SK-N-SH treated with all-trans-retinoic acid at 6 μM for 48 hours (cell line): ENCODE results near the gene PRCP.

Experiments
- ATAC-seq: fragments of 200-7000 bp; cut with Tn5 transposase; 3 replicates; pipeline ENCODE4 v1.9.1; 2020; ENCODE audit warnings: mild to moderate bottlenecking, moderate library complexity
- ARNTL ChIP-seq: fragments of 450-650 bp; formaldehyde crosslinking; IDR thresholded peaks from 2 replicates; pipeline ENCODE4 v1.5.0; 2020; ENCODE audit warnings: low read depth, mild to moderate bottlenecking, moderate library complexity, borderline replicate concordance
- BACH2 ChIP-seq: fragments of 250-450 bp; sonication (Bioruptor Pico); IDR thresholded peaks from 2 replicates; pipeline ENCODE4 v1.9.0; 2021; ENCODE audit warnings: mild to moderate bottlenecking, borderline replicate concordance
- CSDC2 ChIP-seq: fragments of 250-450 bp; sonication (Bioruptor Pico); IDR thresholded peaks from 2 replicates; pipeline ENCODE4 v1.5.0; 2020; ENCODE audit warnings: mild to moderate bottlenecking, moderate library complexity
- CSRNP3 ChIP-seq: fragments of 250-450 bp; sonication (Bioruptor Pico); IDR thresholded peaks from 2 replicates; pipeline ENCODE4 v1.5.1; 2021; ENCODE audit warnings: mild to moderate bottlenecking, moderate library complexity
- ESRRG ChIP-seq: fragments of 250-450 bp; sonication (Bioruptor Pico); IDR thresholded peaks from 2 replicates; pipeline ENCODE4 v1.6.1; 2021; ENCODE audit warnings: mild to moderate bottlenecking
- GLIS3 ChIP-seq: fragments of 250-450 bp; sonication (Bioruptor Pico); IDR thresholded peaks from 2 replicates; pipeline ENCODE4 v1.5.0; 2020; ENCODE audit warnings: mild to moderate bottlenecking, moderate library complexity
- ISL1 ChIP-seq: fragments of 250-450 bp; sonication (Bioruptor Pico); IDR thresholded peaks from 2 replicates; pipeline ENCODE4 v2.1.2; 2022; ENCODE audit warnings: mild to moderate bottlenecking, moderate library complexity
- OSR1 ChIP-seq: fragments of 250-450 bp; sonication (Bioruptor Pico); IDR thresholded peaks from 2 replicates; pipeline ENCODE4 v1.8.0; 2022; ENCODE audit warnings: moderate library complexity, mild to moderate bottlenecking, inconsistent platforms
- PATZ1 ChIP-seq: fragments of 250-450 bp; sonication (Bioruptor Pico); IDR thresholded peaks from 2 replicates; pipeline ENCODE4 v1.8.0; 2020; ENCODE audit warnings: mild to moderate bottlenecking, moderate library complexity, borderline replicate concordance
- POU6F1 ChIP-seq: fragments of 250-450 bp; sonication (Bioruptor Pico); IDR thresholded peaks from 2 replicates; pipeline ENCODE4 v1.8.0; 2021; ENCODE audit warnings: low read depth, mild to moderate bottlenecking, moderate library complexity, borderline replicate concordance
- PPARA ChIP-seq: fragments of 250-450 bp; sonication (Bioruptor Pico); IDR thresholded peaks from 2 replicates; pipeline ENCODE4 v1.5.0; 2020; ENCODE audit warnings: mild to moderate bottlenecking, borderline replicate concordance
- RARB ChIP-seq: fragments of 250-450 bp; sonication (Bioruptor Pico); IDR thresholded peaks from 2 replicates; pipeline ENCODE4 v1.8.0; 2021; ENCODE audit warnings: mild to moderate bottlenecking, moderate library complexity
- SNAI2 ChIP-seq: fragments of 250-450 bp; sonication (Bioruptor Pico); IDR thresholded peaks from 2 replicates; pipeline ENCODE4 v1.5.0; 2020; ENCODE audit warnings: mild to moderate bottlenecking, moderate library complexity
- TCF4 ChIP-seq: fragments of 250-450 bp; sonication (Bioruptor Pico); IDR thresholded peaks from 2 replicates; pipeline ENCODE4 v1.8.0; 2021; ENCODE audit warnings: mild to moderate bottlenecking, moderate library complexity, borderline replicate concordance
- TOX ChIP-seq: fragments of 250-450 bp; sonication (Bioruptor Pico); IDR thresholded peaks from 2 replicates; pipeline ENCODE4 v1.8.0; 2021; ENCODE audit warnings: mild to moderate bottlenecking, moderate library complexity, borderline replicate concordance
- TSHZ2 ChIP-seq: fragments of 250-450 bp; sonication (Bioruptor Pico); IDR thresholded peaks from 2 replicates; pipeline ENCODE4 v1.5.0; 2020; ENCODE audit warnings: mild to moderate bottlenecking, moderate library complexity
- ZC3H10 ChIP-seq: fragments of 250-450 bp; sonication (Bioruptor Pico); IDR thresholded peaks from 2 replicates; pipeline ENCODE4 v1.5.1; 2021; ENCODE audit warnings: mild to moderate bottlenecking, moderate library complexity
- ZFP3 ChIP-seq: fragments of 250-450 bp; sonication (Bioruptor Pico); IDR thresholded peaks from 2 replicates; pipeline ENCODE4 v1.5.0; 2020; ENCODE audit warnings: mild to moderate bottlenecking, moderate library complexity
- ZFP30 ChIP-seq: fragments of 450-650 bp; formaldehyde crosslinking; IDR thresholded peaks from 2 replicates; pipeline ENCODE4 v1.5.0; 2022; ENCODE audit warnings: mild to moderate bottlenecking, moderate library complexity
- ZNF565 ChIP-seq: fragments of 450-650 bp; formaldehyde crosslinking; conservative IDR thresholded peaks from 2 replicates; pipeline ENCODE4 v1.5.0; 2020; ENCODE audit warnings: low read depth, mild to moderate bottlenecking, moderate library complexity
- ZNF8 ChIP-seq: fragments of 450-650 bp; formaldehyde crosslinking; IDR thresholded peaks from 2 replicates; pipeline ENCODE4 v1.5.0; 2020; ENCODE audit warnings: mild to moderate bottlenecking, moderate library complexity

PRCP gene

GRCh38 chr11:82895437-82896091, 4.7 kb downstream of the PRCP start:
- no peak for ATAC-seq

GRCh38 chr11:82892611-82893169, 7.5 kb downstream of the PRCP start:
- ATAC-seq, result no peak
- TF ChIP-seq GLIS3 (CRISPR knock-in tag), result no peak
- no peak for TF ChIP-seq CSRNP3 (CRISPR knock-in tag)
- TF ChIP-seq ZC3H10 (CRISPR knock-in tag), result no peak
- no peak for TF ChIP-seq TOX (CRISPR knock-in tag)
- TF ChIP-seq ESRRG, result no peak
- TF ChIP-seq ZFP30 (CRISPR knock-in tag), result no peak
- no peak for TF ChIP-seq TSHZ2 (CRISPR knock-in tag)
- no peak for TF ChIP-seq OSR1 (CRISPR knock-in tag)
- no peak for TF ChIP-seq ZNF8
- no peak for TF ChIP-seq CSDC2 (CRISPR knock-in tag)
- no peak for TF ChIP-seq ZFP3
- no peak for TF ChIP-seq ZNF565 (CRISPR knock-in tag)
- TF ChIP-seq PPARA (CRISPR knock-in tag), result no peak
- no peak for TF ChIP-seq POU6F1 (CRISPR knock-in tag)
- TF ChIP-seq TCF4 (CRISPR knock-in tag), result no peak
- no peak for TF ChIP-seq ARNTL (CRISPR knock-in tag)
- no peak for TF ChIP-seq ISL1 (CRISPR knock-in tag)

More at GRCh38 chr11:82895437-82896091, 4.7 kb downstream of the PRCP start:
- TF ChIP-seq POU6F1 (CRISPR knock-in tag), result no peak
- no peak for TF ChIP-seq BACH2 (CRISPR knock-in tag)
- no peak for TF ChIP-seq PATZ1 (CRISPR knock-in tag)
- TF ChIP-seq TOX (CRISPR knock-in tag), result no peak
- TF ChIP-seq ZNF565 (CRISPR knock-in tag), result no peak
- TF ChIP-seq ZNF8, result no peak
- TF ChIP-seq ESRRG, result no peak
- TF ChIP-seq SNAI2 (CRISPR knock-in tag), result no peak
- TF ChIP-seq ZC3H10 (CRISPR knock-in tag), result no peak
- TF ChIP-seq ZFP30 (CRISPR knock-in tag), result no peak
- no peak for TF ChIP-seq GLIS3 (CRISPR knock-in tag)
- TF ChIP-seq CSRNP3 (CRISPR knock-in tag), result no peak
- no peak for TF ChIP-seq PPARA (CRISPR knock-in tag)
- no peak for TF ChIP-seq RARB
- TF ChIP-seq TCF4 (CRISPR knock-in tag), result no peak
- no peak for TF ChIP-seq ARNTL (CRISPR knock-in tag)
- TF ChIP-seq ZFP3, result no peak
- TF ChIP-seq CSDC2 (CRISPR knock-in tag), result no peak
- TF ChIP-seq ISL1 (CRISPR knock-in tag), result no peak
- TF ChIP-seq, all 23 proteins: peak for 0
